HG03280 (cell line): ENCODE results near the gene LMBR1.

Experiments
- ATAC-seq: cut with Tn5 transposase; IDR thresholded peaks from one replicate; pipeline ENCODE4 v1.9.1; 2021; ENCODE audit warnings: mild to moderate bottlenecking, moderate library complexity; ENCODE audit not compliant: unreplicated experiment

LMBR1 gene

GRCh38 chr7:156802214-156802613, 90.8 kb downstream of the LMBR1 start:
- no peak for ATAC-seq

DNA sequence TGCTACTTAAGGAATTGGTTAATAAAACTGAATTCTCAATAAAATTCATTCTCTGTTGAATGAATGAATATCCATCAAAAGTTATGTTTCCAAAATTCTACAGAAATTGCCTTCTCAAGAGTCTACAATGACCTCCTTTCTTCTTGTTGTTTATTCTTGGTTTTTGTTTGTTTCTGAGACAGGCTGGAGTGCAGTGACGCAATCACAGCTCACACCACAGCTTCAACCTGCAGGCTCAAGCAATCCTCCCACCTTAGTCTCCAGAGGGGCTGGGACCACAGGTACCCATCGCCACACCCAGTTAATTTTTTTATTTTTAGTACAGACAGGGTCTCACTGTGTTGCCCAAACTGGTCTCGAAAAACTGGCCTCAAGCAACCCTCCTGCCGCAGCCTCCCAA, 97.6 kb downstream of the LMBR1 start:
- ATAC-seq: no peak

DNA sequence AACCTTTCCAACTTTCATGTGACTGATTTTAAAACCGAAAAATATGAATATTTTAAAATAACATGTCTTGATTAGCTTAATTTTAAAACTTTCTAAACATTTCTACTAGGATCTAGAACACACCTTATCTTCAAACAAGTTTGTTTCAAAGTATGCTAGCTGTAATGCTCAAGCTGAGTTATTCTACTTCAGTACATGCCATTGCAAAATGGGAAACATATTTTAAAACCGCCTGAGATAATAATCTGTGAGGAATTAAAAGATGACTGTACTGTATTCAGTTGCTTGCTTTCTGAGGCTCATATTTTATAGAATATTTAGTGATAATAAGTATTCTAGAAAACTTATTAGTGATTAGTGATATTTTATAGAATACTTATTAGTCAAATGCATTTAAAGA, 99.6 kb downstream of the LMBR1 start:
- no peak for ATAC-seq

DNA sequence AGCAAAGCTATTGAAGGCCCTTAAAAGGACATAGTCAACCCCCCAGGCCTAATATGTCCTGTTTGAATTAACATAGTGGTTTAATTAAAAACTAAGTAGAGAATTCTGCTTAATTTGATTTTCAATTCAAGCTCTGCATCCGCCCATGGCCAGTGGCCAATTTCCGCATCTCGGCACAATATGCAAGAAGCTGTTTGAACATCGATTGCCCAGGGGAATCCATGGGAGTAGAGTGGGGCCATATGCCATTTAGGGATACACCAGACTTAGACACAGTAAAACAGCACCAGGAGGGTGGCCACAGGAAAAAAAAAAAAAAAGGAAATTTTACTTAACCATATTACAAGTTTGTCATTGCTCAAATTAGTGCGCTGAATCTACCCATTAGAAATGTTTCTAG, 100.4 kb downstream of the LMBR1 start:
- ATAC-seq: no peak

DNA sequence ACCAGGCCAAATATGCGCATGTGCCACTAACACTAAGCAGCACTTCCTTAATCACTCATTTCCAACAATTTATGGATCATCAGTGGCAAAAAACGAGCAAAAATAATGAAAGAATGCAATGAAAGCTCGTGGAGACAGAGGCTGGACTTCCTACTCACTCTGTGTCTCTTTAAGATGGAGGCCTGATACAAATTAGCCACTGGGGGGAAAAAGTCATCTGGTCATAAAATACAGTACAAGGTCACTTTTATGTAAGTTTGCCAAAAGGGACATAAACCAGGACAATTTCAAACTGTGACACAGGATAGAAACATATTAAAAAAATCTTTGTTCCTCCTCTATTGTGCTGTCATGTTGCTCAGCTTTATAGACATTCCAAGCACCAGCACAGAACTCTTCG, 101.7 kb downstream of the LMBR1 start:
- no peak for ATAC-seq

GRCh38 chr7:156790264-156790663, 102.7 kb downstream of the LMBR1 start:
- no peak for ATAC-seq

GRCh38 chr7:156785998-156786543, 106.9 kb downstream of the LMBR1 start:
- no peak for ATAC-seq

DNA sequence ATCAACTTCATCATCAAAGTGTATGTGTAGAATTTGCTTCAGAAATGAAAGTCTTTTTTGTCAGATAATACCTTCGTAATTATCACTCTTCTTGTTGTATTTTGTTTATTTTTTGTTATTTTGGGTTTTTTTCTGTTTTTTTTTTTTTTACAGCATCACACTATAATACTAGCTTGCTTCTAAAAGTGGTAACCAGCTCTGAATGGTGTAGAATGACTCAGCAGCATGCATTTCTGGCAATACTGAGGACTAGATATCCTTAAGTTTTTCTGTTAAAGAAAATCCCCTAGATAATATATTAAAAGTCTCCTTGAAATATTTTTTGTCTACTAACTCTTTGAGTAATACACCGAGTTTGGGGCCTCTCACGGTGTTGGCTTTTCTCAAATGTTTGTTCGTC, 109.1 kb downstream of the LMBR1 start:
- ATAC-seq: no peak

GRCh38 chr7:156781972-156782371, 111.0 kb downstream of the LMBR1 start:
- ATAC-seq: no peak

- ATAC-seq: peak; percentile 91
These were observed 112.1 kb downstream of the LMBR1 start for GRCh38 chr7:156780724-156781455.

- ATAC-seq: no peak
These were observed 114.3 kb downstream of the LMBR1 start for GRCh38 chr7:156778668-156779067.

GRCh38 chr7:156778201-156778600, 114.8 kb downstream of the LMBR1 start:
- ATAC-seq: no peak

- ATAC-seq: no peak
These were observed 115.5 kb downstream of the LMBR1 start for GRCh38 chr7:156777364-156778069.

DNA sequence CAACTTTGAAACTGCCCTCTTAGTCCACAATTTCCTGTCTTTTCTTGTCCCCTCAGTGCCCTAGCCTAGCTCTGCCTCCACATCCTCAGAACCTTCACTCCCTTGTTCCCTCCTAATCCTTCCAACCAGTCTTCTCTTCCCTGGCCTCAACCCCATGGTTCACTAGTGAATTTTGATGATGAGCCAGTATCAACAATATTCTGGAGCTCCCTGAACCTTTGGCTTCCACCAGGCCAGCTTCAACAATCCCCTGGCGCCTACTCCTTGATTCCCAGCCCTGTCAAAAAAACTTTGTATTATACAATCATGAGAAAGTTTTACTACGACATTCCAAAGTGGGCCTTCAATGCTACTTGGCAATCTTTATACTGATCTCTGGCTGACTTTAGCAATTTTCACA, 116.5 kb downstream of the LMBR1 start:
- ATAC-seq: no peak

DNA sequence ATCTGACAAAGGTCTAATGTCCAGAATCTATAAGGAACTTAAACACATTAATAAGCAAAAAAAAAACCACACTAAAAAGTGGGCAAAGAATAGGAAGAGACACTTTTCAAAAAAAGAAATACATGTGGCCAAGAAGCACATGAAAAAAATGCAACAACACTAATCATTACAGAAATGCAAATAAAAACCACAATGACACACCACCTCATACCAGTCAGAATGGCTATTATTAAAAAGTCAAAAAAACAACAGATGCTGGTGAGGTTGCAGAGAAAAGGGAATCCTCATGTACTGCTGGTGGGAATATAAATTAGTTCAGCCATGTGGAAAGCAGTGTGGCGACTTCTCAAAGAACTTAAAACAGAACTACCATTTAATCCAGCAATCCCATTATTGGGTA, 119.0 kb downstream of the LMBR1 start:
- ATAC-seq: peak; percentile 43

DNA sequence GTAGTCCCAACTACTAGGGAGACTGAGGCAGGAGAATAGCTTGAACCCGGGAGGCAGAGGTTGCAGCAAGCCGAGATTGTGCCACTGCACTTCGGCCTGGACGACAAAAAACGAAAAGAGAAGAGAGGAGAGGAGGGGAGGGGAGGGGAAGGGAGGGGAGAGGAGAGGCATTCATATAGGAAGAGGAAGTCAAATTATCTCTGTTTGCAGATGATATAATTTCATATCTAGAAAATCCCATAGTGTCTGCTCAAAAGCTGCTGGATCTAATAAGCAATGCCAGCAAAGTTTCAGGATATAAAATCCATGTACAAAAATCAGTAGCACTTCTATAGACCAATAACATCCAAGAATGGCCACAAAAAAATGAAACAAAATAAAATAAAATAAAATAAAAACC, 120.3 kb downstream of the LMBR1 start:
- ATAC-seq: no peak

- ATAC-seq: no peak
These were observed 124.1 kb downstream of the LMBR1 start for GRCh38 chr7:156768698-156769472.

DNA sequence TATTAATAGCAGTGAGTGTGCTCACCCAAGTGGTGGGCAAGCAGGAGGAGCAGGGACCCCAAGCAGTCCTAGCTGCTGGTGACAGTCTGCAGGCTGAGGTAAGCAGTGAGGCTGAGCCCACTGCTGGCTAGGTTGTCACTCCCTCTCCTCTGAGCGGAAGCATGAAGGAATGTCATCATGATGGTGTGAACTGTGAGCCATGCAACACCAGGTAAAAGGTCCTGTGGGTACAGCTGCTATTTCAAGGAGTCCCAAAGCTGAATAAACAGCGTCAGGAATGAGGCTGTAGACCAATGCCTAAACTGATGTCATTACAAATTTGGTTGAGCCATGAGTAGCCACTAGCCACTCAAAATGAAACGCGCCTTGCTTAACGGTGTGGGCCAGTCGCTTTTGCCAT, 126.3 kb downstream of the LMBR1 start:
- ATAC-seq: no peak

- ATAC-seq: no peak
These were observed 126.9 kb downstream of the LMBR1 start for GRCh38 chr7:156765901-156766656.

DNA sequence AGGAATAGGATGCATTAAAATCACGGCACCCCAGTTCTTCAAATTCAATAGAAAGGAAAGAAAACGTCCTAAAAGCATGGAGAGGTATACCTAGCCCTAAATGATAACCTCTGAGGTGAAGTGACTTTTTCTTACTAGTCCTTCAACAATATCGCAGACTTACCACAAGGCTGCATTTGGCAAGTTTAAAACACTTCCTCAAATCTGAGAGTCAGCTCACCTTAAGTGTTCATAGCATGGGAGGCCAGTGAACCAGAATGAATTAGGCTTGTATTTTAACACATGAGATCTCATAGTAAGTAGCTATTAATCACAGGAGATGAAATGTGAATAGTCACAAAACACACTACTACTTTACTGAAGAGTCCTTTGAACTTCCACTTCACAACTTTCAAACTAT, 128.2 kb downstream of the LMBR1 start:
- no peak for ATAC-seq
